ENCODE data around the gene GABRB1. TPM values are rescaled to one million over a fixed set of nuclear protein-coding genes. Genes with fewer than 3 reads are reported as not detected.

The GABRB1 gene
- total and polyA plus RNA-seq, 2 of the 8 experiments (the other 6 are each of a cell fraction or from before 2014, with no cell fraction given) = 0.22 to 0.38 TPM

- ChIA-PET POLR2A (ENCODE audit: partially characterized antibody) (no interaction called here), CTCF (ENCODE audit: partially characterized antibody) (interaction anchor here (1.0 to 1.4 kb wide), 2 partner anchors 42 to 49 kb away, joined by 3 to 4 read pairs; no protein-coding TSS in a partner anchor)
- Histone ChIP-seq H2BK120ac (replicated peaks; ENCODE audit: low read depth, low read length) (no peak overlapping the region), H2AK5ac (ENCODE audit: low read depth, low read length) (no peak overlapping the region), H3K4me3 (ENCODE audit: extremely low read depth in 1 of 4, insufficient read depth in 2 of 4, low read depth in 3 of 4, low read length in 4 of 4) (no peak overlapping the region), H4K91ac (replicated peaks; ENCODE audit: insufficient read length, low read length) (no peak overlapping the region), H3K23ac (ENCODE audit: insufficient read length) (no peak overlapping the region), H2AFZ (ENCODE audit: low read length) (no peak overlapping the region), H3K4ac (replicated peaks; ENCODE audit: insufficient read length, low read depth, low read length) (no peak overlapping the region), H3K56ac (replicated peaks; ENCODE audit: insufficient read length, low read depth, low read length) (no peak overlapping the region), H3K23me2 (ENCODE audit: low read depth, low read length) (no peaks in the 10 kb centered on the region), H3K4me1 (replicated peaks in 1 of 4; ENCODE audit: control insufficient read depth in 3 of 4, insufficient read depth in 4 of 4, low read length in 3 of 4) (peaks cover 0 to 6% (median 4%) of the 10 kb centered on the region in 4 experiments; a peak in 3 of 7 replicates), H2BK15ac (ENCODE audit: low read length) (no peak overlapping the region), H3K79me1 (ENCODE audit: low read depth, low read length) (no peaks in the 10 kb centered on the region), H3K4me2 (ENCODE audit: insufficient read depth in 1 of 2, low read depth in 2 of 2, low read length in 2 of 2) (no peak overlapping the region), H2BK5ac (ENCODE audit: low read depth, low read length) (no peak overlapping the region), H2BK20ac (ENCODE audit: low read length) (no peak overlapping the region), H4K8ac (ENCODE audit: extremely low read depth, insufficient read depth, low read length) (no peak overlapping the region), H3K9me3 (ENCODE audit: insufficient read depth in 2 of 2, low read depth in 1 of 2, low read length in 1 of 2) (no peaks in the 10 kb centered on the region), H3K9ac (replicated peaks in 1 of 4; ENCODE audit: extremely low read depth in 1 of 4, low read depth in 3 of 4, low read length in 3 of 4) (no peak overlapping the region), H4K20me1 (replicated peaks in 1 of 2; ENCODE audit: control insufficient read depth in 1 of 2, insufficient read depth in 2 of 2, low read length in 2 of 2) (no peaks in the 10 kb centered on the region), H3K27ac (ENCODE audit: low read depth, low read length) (no peak overlapping the region), H3K27me3 (replicated peaks in 1 of 4; ENCODE audit: control insufficient read depth in 3 of 4, extremely low read depth in 1 of 4, insufficient read depth in 3 of 4, low read length in 3 of 4) (no peaks in the 10 kb centered on the region), H4K5ac (ENCODE audit: insufficient read length, low read depth, low read length) (no peak overlapping the region), H3K36me3 (ENCODE audit: control insufficient read depth in 2 of 4, insufficient read depth in 4 of 4, low read length in 3 of 4) (no peaks in the 10 kb centered on the region), H3K79me2 (ENCODE audit: control insufficient read depth in 1 of 2, insufficient read depth in 2 of 2, low read length in 2 of 2) (no peaks in the 10 kb centered on the region), H2BK12ac (ENCODE audit: low read depth, low read length) (no peak overlapping the region), H3K18ac (ENCODE audit: extremely low read depth, low read length) (no peak overlapping the region), H3K14ac (ENCODE audit: insufficient read length) (no peak overlapping the region)
- FAIRE-seq (no peak), DNase-seq (ENCODE audit: low read depth in 1 of 2, low spot score in 2 of 2) (no peak)
- 84% methylated on average over 2 of the region's 2 CpGs; no CpG with 5 or more reads in 1 of the 2 experiments for WGBS, 2 experiments (ENCODE audit: extremely low coverage in 1 of 2, insufficient coverage in 1 of 2, insufficient read length in 1 of 2, insufficient replicate concordance in 2 of 2, low coverage in 1 of 2, low lambda C conversion rate in 2 of 2, missing lambda C conversion rate in 1 of 2)
- no peak for TF ChIP-seq SIX5 (IDR thresholded peaks at IDR 0.05; ENCODE audit: low read depth, low read length)
- no peak for TF ChIP-seq CREB1 (IDR thresholded peaks at IDR 0.05)
Observed at GRCh38 chr4:47073647-47074046, 42.3 kb downstream of the GABRB1 start.

Measured in H1 (cell line).